ENCODE measurements around the gene UROC1. TPM values are rescaled to one million over a fixed set of nuclear protein-coding genes. Genes with fewer than 3 reads are reported as not detected.
A peak's percentile ranks its signal among the peaks of the same experiment; 100 is the strongest.

The UROC1 gene
- total and polyA plus RNA-seq, 2 experiments from 2014 or later, result not detected

GRCh38 chr3:126527455-126528211 is 10.1 kb upstream of the UROC1 start:
- H3K27ac ChIP-seq (ENCODE audit: low read depth), result no peak overlapping the region
- H3K36me3 ChIP-seq (ENCODE audit: insufficient read depth), result no peaks in the 10 kb centered on the region
- DNase-seq (ENCODE audit: low spot score) (no peak), ATAC-seq (peak; percentile 4; the same call in 1 of the 3 replicates)
- no peaks in the 10 kb centered on the region for H3K9me2 ChIP-seq (ENCODE audit: insufficient read depth)
- Mint-ChIP-seq H3K27ac (no peak overlapping the region), H3K4me1 (peaks cover 9% of the 10 kb centered on the region), H3K27me3 (ENCODE audit: insufficient read depth, low read depth, poor library complexity) (peaks cover 11% of the 10 kb centered on the region), H3K4me3 (no peak overlapping the region), H3K9me3 (no peaks in the 10 kb centered on the region), H3K36me3 (ENCODE audit: low read depth) (no peaks in the 10 kb centered on the region)
- TF ChIP-seq ZNF331 (CRISPR knock-in tag; IDR thresholded peaks at IDR 0.05; ENCODE audit: low read depth) (no peak), NANOG (IDR thresholded peaks at IDR 0.05; ENCODE audit: borderline replicate concordance) (no peak), EZH2phosphoT487 (IDR thresholded peaks at IDR 0.05; ENCODE audit: unreplicated experiment) (no peak), ZNF462 (CRISPR knock-in tag; IDR thresholded peaks at IDR 0.05) (no peak), ZNF114 (CRISPR knock-in tag; IDR thresholded peaks at IDR 0.05) (no peak), STAT1 (IDR thresholded peaks at IDR 0.05; ENCODE audit: unreplicated experiment) (no peak), CTCF (conservative IDR thresholded peaks at IDR 0.05; ENCODE audit: low read depth in 2 of 2) (no peak), CREB1 (CRISPR knock-in tag; IDR thresholded peaks at IDR 0.05; ENCODE audit: low read depth) (no peak), EZH2 (IDR thresholded peaks at IDR 0.05; ENCODE audit: low read depth, unreplicated experiment) (no peak), POLR2AphosphoS5 (IDR thresholded peaks at IDR 0.05; ENCODE audit: low read depth) (no peak), JUNB (IDR thresholded peaks at IDR 0.05; ENCODE audit: unreplicated experiment) (no peak), REST (IDR thresholded peaks at IDR 0.05; ENCODE audit: unreplicated experiment) (no peak)
- TF ChIP-seq, protein P1, sequence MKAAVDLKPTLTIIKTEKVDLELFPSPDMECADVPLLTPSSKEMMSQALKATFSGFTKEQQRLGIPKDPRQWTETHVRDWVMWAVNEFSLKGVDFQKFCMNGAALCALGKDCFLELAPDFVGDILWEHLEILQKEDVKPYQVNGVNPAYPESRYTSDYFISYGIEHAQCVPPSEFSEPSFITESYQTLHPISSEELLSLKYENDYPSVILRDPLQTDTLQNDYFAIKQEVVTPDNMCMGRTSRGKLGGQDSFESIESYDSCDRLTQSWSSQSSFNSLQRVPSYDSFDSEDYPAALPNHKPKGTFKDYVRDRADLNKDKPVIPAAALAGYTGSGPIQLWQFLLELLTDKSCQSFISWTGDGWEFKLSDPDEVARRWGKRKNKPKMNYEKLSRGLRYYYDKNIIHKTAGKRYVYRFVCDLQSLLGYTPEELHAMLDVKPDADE (IDR thresholded peaks at IDR 0.05), result no peak
- H3F3A ChIP-seq (replicated peaks; ENCODE audit: low read depth), result no peaks in the 10 kb centered on the region
- no peak overlapping the region for H3K4me3 ChIP-seq
- H4K20me1 ChIP-seq (replicated peaks; ENCODE audit: insufficient read depth), result no peaks in the 10 kb centered on the region
- H2AFZ ChIP-seq, result no peak overlapping the region
- no peak overlapping the region for H3K4me2 ChIP-seq
- peaks cover 14% of the 10 kb centered on the region for H3K27me3 ChIP-seq (ENCODE audit: insufficient read depth)
- H3K4me1 ChIP-seq (ENCODE audit: insufficient read depth), result 0 out of 2 replicates have a peak, but pooled peaks cover 4% of the 10 kb centered on the region
- H3K79me2 ChIP-seq (replicated peaks; ENCODE audit: insufficient read depth), result no peaks in the 10 kb centered on the region
